ENCODE data around the gene WFDC9. TPM values are rescaled to one million over a fixed set of nuclear protein-coding genes. Genes with fewer than 3 reads are reported as not detected.
"Not testable (repeated sequence)": the region's sequence is repeated elsewhere in the genome, so short reads cannot be mapped to it uniquely, and the experiment has no call there.

WFDC9 gene
- total and polyA plus RNA-seq, 4 donors: not detected

DNA sequence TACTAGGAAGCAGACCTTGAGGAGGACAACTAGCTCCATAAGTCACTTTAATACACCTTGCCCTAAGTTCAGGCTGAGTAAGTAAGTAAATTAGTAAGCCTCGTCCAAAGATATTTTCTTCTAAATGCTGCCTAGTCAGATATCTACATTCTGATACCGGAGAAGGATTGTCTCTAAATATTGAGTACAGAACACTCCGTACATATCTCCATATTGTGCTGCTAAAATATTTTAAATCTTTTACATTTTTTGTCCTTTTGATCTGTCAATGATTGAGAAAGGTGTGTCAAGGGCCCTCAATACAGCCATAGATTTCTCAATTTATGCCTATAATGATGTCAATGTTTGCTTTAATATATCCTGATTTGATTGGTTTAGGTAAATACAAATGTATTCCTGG is 55.2 kb downstream of the WFDC9 start:
- WGBS: 83% methylated on average over 3 of the region's 3 CpGs
- Histone ChIP-seq H3K36me3 (ENCODE audit: control insufficient read depth in 4 of 4, insufficient read depth in 3 of 4, low read depth in 1 of 4, low read length in 3 of 4) (no peaks in the 10 kb centered on the region), H3K4me1 (ENCODE audit: control insufficient read depth in 4 of 4, insufficient read depth in 4 of 4, low read length in 3 of 4) (no peaks in the 10 kb centered on the region), H3K27ac (ENCODE audit: low read depth in 1 of 2, low read length in 2 of 2) (no peak overlapping the region), H3K9me3 (ENCODE audit: control insufficient read depth in 4 of 4, low read length in 3 of 4) (no peaks in the 10 kb centered on the region), H3K4me3 (ENCODE audit: low read depth in 1 of 3, low read length in 3 of 3) (no peak overlapping the region), H3K9ac (ENCODE audit: low read depth in 1 of 2, low read length in 2 of 2) (no peak overlapping the region), H3K27me3 (ENCODE audit: control insufficient read depth in 4 of 4, insufficient read depth in 4 of 4, low read length in 3 of 4) (peaks cover 0 to 4% (median 0%) of the 10 kb centered on the region in 4 donors)
- no peak for DNase-seq (ENCODE audit: low spot score)
- TF ChIP-seq TAF1 (conservative IDR thresholded peaks at IDR 0.05): no peak
- no peak for TF ChIP-seq EGR1 (IDR thresholded peaks at IDR 0.05; ENCODE audit: low read depth in 2 of 2)
- no peak for TF ChIP-seq GABPA (IDR thresholded peaks at IDR 0.05 in 1 of 2, conservative IDR thresholded peaks at IDR 0.05 in 1 of 2)
- TF ChIP-seq HNF4G (IDR thresholded peaks at IDR 0.05): no peak
- no peak for TF ChIP-seq JUND (IDR thresholded peaks at IDR 0.05)
- TF ChIP-seq FOXA2 (IDR thresholded peaks at IDR 0.05): no peak
- TF ChIP-seq, protein P1, sequence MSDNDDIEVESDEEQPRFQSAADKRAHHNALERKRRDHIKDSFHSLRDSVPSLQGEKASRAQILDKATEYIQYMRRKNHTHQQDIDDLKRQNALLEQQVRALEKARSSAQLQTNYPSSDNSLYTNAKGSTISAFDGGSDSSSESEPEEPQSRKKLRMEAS (IDR thresholded peaks at IDR 0.05): no peak
- TF ChIP-seq, protein P2, sequence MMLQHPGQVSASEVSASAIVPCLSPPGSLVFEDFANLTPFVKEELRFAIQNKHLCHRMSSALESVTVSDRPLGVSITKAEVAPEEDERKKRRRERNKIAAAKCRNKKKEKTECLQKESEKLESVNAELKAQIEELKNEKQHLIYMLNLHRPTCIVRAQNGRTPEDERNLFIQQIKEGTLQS (IDR thresholded peaks at IDR 0.05): no peak
- TF ChIP-seq NR2F2 (IDR thresholded peaks at IDR 0.05): no peak
- no peak for TF ChIP-seq ZBTB33 (IDR thresholded peaks at IDR 0.05)
- no peak for TF ChIP-seq YY1 (IDR thresholded peaks at IDR 0.05)
- TF ChIP-seq CTCF (IDR thresholded peaks at IDR 0.05; ENCODE audit: low read depth, low read length, missing input control): no peak
- TF ChIP-seq RXRA (IDR thresholded peaks at IDR 0.05): no peak
- TF ChIP-seq RAD21 (IDR thresholded peaks at IDR 0.05): no peak
- no peak for TF ChIP-seq FOXA1 (IDR thresholded peaks at IDR 0.05)
- TF ChIP-seq HNF4A (conservative IDR thresholded peaks at IDR 0.05): no peak
- no peak for TF ChIP-seq SP1 (IDR thresholded peaks at IDR 0.05)
- no peak for TF ChIP-seq REST (IDR thresholded peaks at IDR 0.05)

DNA sequence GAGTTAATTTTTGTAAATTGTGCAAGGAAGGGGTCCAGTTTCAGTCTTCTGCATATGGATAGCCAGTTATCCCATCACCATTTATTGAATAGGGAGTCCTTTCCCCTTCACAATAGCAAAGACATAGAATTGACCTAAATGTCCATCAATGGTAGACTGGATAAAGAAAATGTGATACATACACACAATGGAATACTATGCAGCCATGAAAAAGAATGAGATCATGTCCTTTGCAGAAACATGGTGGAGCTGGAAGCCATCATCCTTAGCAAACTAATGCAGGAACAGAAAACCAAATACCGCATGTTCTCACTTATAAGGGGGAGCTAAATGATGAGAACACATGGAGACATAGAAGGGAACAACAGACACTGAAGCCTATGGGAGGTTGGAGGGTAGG is 61.4 kb downstream of the WFDC9 start:
- not testable (repeated sequence) for H3K4me3 ChIP-seq (ENCODE audit: low read depth in 1 of 3, low read length in 3 of 3); DNase-seq (ENCODE audit: low spot score); H3K27me3 ChIP-seq (ENCODE audit: control insufficient read depth in 4 of 4, insufficient read depth in 4 of 4, low read length in 3 of 4); H3K9me3 ChIP-seq (ENCODE audit: control insufficient read depth in 4 of 4, low read length in 3 of 4); H3K4me1 ChIP-seq (ENCODE audit: control insufficient read depth in 4 of 4, insufficient read depth in 4 of 4, low read length in 3 of 4); H3K27ac ChIP-seq (ENCODE audit: low read depth in 1 of 2, low read length in 2 of 2); H3K36me3 ChIP-seq (ENCODE audit: control insufficient read depth in 4 of 4, insufficient read depth in 3 of 4, low read depth in 1 of 4, low read length in 3 of 4); H3K9ac ChIP-seq (ENCODE audit: low read depth in 1 of 2, low read length in 2 of 2)
- WGBS: 71% methylated on average over 1 of the region's 1 CpG
